HG02885 (cell line): ENCODE data around the gene PPP1R3G.
"Not testable (repeated sequence)": the region's sequence is repeated elsewhere in the genome, so short reads cannot be mapped to it uniquely, and the experiment has no call there.

Experiments
- ATAC-seq: cut with Tn5 transposase; IDR thresholded peaks from one replicate; pipeline ENCODE4 v1.9.1; 2021; ENCODE audit warnings: mild to moderate bottlenecking; ENCODE audit not compliant: unreplicated experiment, poor library complexity

Gene PPP1R3G

DNA sequence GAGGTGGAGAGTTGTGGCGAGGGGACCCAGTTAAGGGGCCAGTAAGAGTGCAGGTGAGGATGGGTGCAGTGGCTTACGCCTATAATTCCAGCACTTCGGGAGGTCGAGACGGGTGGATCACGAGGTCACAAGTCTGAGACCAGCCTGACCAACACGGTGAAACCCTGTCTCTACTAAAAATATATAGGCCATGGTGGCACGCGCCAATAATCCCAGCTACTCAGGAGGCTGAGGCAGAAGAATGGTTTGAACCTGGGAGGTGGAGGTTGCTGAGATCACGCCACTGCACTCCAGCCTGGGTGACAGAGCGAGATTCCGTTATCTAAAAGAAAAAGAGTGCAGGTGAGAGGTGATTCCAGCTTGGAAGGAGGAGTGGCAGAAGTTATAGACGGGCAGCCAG, 28.0 kb downstream of the PPP1R3G start:
- ATAC-seq, result no peak

DNA sequence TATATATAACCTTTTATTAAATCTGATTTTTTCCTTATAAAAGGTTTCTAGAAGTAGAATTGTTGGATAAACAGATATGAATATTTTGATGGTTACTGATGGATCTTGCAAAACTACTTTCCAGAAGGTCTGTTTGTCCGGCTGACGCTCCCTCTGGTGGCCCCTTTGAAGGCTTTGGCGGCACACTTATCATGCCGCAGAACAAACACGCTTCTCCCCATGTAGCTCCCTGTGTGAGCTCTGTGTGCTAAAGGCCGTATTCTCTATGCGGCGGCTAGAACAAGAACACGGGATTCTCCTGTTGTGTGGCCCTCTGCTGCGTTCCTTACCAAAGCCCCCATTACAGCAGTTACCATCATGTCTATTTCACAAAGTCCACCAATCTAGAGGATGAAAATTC, 30.0 kb downstream of the PPP1R3G start:
- ATAC-seq, result no peak

DNA sequence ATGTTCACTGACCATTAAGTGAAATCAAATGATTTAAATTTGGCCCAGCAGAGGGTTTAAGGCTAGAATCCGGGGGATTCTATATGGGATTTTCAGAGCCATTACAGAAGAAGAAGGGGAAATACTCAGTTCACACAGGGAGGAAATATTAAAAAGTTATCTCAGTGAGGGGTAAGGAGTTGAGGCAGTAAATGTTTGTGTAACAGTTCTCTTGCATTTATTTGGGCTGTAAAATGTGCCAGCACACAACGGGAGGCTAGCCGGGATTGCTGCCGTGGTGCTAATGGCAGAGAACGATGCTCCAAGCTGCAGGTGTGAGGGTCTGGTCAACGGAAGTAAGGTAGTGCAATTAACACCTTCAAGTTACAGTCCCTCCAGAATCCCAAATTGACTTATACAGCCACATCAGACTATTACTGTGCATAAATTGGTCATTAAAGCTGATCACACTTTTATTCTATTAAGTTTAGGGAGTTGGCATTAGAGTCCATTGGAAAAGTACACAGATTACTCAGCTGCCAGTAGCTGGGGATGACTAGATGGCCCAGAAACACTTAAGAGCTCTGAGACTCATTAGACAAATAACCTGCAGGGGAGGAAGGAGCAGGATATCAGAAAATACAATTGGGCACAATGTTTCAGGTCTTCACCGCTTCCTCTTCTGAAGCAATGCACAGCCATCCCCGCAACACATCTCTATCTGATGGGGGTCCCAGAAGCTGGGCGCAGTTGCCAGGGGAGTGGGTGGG, 31.3 kb downstream of the PPP1R3G start:
- ATAC-seq, result no peak

DNA sequence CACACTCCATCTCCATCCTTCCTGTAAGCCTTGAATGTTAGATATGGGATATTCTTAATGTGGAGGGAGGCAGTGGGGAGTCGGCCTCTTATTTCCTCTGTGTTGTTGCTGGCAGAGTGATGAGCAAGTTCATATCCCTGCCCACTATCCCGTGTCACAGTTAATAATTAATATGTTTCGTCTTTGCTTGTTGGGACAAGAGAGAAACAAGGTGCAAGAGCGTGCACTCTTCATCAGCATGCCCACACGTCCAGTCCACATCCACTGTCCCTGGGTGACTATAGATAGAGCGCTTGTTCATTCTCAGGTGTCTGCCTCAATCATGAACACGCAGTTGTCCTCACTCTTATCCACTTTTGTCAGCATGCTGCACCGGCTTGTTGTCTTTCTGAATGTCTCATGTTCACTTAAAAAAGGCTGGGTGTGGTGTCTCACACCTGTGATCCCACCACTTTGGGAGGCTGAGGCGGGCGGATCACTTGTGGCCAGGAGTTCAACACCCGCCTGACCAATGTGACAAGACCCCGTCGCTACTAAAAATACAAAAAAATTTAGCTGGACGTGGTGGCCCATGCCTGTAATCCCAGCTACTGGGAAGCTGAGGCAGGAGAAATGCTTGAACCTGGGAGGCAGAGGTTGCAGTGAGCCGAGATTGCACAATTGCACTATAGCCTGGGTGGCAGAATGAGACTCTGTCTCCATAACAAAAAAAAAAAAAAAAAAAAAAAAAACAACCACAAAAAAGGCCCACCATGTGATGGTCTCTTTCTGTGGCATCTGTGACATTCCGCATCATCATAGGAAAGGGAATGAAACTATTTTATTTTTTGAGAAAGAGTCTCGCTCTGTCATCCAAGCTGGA, 34.2 kb downstream of the PPP1R3G start:
- ATAC-seq, result no peak

DNA sequence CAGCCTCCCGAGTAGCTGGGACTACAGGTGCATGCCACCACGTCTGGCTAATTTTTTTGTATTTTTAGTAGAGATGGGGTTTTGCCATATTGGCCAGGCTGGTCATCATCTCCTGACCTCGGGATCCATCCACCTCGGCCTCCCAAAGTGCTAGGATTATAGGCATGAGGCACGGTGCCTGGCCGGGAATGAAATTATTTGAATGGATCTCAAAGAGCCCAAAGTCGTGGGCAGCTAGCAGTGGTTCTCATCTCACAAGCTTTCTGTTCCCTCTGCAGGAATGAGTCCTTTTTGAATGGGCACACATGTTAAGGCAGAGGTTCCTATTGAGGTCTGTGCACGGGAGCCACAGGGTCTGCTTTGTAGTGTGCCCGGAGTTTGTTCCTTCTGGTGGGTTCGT, 34.9 kb downstream of the PPP1R3G start:
- no peak for ATAC-seq

DNA sequence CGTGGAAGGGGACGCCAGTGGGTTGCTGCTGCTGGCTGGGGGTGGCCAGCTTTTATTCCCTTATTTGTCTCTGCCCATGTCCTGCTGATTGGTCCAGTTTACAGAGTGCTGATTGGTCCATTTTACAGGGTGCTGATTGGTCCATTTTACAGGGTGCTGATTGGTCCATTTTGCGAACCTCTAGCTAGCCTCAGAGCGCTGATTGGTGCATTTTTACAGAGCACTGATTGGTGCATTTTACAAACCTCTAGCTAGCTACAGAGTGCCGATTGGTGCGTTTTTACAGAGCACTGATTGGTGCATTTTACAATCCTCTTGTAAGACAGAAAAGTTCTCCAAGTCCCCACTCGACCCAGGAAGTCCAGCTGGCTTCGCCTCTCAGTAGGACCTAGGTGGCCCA, 35.4 kb downstream of the PPP1R3G start:
- not testable (repeated sequence) for ATAC-seq

DNA sequence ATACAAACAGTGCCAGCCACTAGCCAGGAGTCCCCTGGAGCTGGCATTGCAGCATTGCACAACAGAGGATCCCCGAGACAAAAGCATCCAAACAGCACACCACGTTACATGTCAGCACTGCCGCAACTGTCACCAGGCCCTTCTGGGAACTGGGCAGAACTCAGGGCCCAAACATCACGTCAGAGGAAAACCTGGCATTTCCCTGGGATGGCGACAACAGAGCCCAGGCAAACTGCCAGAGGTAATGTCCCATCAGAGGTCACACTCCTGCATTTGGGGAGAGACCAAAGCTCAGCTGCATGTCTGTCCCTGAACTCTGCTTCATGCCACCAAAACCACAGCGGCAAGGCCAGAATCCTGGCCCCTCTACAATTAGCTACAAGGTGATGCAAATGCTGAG, 36.3 kb downstream of the PPP1R3G start:
- ATAC-seq, result no peak

DNA sequence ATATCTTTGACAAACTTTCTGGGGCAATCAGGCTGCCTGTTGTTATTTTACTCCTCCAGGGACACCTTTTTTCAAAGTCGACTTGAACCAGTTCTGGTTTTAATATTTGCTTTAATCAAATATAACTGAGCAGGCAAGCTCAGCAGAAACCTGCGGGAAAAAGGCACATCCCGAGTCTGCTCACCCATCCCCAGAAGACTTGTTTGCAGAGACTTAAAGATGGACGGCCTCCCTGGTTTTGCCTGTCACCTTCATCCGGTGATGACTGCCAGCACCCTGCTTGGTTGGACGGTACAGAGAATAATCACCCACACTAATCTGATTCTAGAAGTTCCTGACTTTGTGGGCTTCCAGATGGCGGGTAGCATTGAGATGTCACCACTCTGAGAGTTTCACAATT, 36.8 kb downstream of the PPP1R3G start:
- no peak for ATAC-seq

DNA sequence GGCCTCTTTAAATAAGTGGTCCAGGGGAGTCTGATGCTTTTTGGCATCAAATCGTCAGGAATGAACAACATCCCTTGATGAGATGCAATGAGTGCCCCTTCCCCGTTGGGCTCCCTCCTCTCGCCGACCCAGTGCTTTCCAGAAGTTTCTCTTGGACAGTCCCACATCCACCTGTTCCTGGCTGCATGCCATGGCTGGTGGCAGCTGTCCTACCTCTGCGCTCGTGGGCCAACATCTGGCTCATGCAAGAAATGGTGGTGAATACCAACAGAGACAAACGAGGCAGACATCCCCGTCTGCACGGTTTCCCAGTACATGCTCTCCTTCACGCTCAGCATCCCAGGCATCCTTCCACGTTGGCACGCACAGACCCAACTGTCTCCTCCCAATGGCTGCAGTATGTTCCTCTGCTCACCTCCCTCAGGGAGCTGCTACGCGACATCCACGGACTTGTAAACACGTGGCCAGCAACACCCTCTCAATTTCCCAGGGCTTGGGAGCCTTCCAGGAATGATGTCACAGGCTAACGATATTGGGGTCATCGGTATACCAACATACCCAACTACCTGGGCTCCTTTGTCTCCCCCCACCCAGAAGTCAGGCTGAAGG, 37.5 kb downstream of the PPP1R3G start:
- no peak for ATAC-seq

DNA sequence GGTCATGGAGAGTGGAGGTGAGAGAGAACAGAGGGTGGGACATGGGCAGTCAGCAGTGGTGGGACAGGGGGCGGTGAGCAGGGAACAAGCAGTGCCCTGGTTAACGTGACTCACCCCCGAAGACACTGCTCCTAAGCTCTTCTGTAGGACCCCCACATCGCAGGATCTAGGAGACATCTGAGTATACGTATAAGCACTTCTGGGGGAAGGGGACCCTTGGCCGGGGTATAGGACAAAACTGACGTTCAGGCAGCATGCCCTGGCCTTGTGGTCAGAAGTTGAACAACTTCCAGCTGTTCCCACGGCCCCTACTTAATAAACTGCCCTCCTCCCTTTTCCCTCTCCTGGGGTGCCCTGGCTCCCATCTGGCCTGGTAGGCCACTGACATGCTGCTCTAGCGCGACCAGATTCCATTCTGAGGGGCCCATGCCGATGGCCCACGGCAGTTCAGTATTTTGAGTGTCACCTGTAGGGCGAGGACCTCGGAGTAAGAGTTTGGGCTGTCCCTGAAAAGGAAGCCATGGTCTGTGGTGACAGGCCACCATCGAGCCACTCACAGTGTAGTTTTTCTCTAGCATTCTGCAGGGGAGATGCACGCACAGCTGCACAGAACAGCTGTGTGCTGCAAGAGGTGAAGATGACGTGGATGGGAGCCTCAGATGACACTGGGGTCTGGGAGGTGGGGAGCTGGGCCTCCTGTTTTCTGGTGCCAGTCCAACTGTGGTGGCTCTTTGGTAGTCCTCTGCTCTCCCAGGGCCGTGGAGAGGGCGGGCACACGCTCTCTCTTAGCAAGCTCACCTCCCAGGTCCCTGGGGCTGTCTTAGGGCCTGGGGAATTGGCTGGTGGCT, 38.4 kb downstream of the PPP1R3G start:
- no peak for ATAC-seq

DNA sequence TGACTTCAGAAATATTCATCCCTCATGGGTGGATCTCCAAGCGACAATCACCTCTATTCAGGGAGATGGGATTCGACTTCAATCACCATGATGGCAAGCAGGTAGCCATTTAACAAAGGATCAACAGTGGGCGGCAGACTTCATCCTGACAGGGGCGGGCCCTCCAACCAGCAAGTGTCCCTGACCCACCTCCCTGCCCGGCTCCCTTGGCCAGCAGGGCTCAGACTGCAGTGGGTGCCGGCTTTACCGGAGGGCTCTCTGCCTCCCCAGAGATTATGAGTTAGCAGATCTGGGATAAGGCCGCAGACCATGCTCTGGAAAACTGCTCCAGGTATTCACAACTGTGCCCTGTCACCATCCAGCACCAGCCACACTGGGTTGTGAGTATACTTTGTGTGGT, 39.4 kb downstream of the PPP1R3G start:
- no peak for ATAC-seq

DNA sequence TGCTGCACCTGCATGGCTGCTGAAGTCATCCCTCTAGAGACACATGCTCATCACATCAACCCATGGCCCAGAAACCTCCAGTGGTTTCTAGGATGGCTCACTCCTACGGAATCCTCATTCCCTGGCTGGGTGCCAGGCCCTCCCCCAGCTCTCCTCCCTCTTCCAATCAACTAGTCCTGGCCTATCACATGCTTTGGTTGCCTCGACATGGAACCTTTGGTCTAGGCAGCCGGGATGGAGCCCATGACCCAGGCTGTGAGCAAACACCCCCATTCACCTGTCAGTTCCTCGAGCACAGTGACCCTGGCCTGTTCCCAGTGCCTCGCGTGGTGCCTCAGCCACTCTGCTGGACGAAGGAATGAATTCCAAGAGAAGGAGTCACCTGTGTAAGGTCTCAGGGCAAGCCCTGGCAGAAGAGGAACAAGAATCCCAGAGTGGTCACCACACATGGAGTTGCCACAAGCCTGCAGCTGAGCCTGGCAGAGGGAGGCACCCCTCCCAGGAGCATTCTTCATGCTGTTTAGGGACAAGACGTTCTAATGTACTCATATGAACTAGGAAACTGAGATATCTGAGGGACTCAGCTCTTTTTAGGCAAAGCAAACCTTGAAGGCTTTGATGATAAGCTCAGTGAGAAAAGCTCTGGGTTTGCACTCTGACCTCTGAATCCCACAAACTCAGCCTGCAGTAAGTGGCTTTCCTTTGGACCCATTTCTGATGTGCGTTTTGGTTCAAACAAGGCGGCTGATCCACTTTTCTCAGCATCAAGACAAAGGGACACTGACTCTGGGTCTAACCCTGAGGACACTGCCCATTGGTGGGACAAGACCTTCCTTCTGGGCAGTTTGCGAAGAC, 40.2 kb downstream of the PPP1R3G start:
- ATAC-seq, result no peak

DNA sequence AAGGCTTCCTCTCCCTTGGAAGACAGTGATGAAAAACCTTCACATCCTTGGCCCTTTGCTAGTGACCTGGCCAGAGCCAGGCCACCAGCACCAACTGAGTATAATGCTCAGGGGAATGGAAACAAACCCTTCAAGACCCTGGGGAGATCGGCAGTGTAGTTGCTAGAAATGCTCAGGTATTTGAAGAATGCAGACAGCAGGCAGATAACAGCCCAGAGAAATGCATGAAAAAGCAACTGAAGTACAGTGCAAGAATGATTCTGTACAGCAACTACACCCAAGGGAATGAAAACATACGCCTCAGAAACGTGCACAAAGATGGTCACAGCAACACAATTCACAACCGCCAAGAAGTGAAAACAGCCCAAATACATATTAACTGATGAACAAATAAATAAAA, 41.1 kb downstream of the PPP1R3G start:
- ATAC-seq, result no peak

DNA sequence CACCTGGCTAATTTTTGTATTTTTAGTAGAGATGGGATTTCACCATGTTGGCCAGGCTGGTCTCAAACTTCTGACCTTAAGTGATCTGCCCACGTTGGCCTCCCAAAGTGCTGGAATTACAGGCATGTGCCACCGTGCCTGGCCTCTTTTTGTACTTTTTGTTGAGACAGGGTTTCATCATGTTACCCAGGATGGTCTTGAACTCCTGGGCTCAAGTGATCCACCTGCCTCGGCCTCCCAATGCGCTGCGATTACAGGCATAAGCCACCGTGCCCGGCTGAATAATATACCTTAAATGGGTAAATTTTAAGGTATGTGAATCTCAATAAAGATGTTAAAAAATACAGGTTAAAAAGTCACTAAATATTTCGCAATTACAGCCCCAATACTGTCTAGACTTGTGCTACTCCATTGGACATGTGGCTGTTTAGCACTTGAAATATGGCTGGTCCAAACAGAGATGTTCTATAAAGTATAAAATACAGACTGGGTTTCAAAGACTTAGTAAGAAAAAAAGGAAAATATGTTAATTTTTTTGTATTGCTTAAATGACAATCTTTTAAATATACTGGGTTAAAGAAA, 42.1 kb downstream of the PPP1R3G start:
- no peak for ATAC-seq

DNA sequence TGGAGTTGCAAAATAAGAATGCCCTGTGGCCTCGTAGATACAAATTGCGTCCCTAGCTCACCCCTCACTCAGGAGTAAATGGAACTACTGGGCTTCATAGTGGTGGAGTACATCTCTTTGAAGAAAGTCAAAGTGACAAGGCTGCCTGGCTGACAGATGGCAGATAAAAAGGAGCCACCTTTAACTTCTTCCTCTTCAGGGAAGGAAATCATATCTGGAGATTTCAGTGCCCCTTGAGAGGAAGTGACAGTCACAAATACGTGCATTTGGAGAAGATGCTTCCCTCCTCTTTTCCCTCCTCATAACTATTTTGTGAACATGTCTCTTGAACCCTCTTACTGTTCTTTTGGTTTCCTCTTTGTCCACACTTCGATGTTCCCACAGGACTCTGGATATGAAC, 43.2 kb downstream of the PPP1R3G start:
- ATAC-seq, result no peak

DNA sequence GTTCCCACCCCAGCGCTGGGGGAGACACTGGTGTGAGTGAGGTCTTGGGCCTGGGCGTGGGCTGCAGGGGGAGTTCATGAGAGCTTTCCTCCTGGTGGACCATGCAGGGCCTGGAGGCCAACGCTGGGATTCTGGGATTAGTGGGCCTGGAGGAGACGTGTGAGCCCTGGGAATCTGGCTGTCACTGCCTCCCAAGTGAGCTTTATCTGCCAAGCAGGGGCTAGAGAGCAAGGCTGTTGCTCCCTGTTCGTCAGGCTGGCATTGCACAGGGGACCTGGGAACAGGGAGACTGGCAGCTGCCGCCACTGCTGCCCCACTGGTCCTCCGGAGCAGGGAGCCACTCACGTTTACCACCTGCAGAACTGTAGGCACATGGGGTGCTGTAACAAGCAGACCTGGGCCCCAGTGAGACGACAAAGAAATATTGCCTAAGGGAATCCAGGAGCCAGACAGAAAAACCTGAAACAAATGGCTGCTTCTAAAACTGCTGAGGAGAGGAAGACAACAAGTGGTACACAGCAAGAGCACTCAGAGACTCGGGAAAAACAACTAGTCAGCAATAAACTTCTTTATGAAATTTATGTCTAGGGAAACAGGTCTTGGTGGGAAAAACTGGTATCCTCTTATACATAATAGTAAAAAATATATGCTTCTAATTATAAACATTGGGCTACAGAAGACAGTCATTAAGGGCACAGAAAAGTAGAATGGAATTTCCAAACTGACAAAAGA, 45.2 kb downstream of the PPP1R3G start:
- ATAC-seq, result no peak

DNA sequence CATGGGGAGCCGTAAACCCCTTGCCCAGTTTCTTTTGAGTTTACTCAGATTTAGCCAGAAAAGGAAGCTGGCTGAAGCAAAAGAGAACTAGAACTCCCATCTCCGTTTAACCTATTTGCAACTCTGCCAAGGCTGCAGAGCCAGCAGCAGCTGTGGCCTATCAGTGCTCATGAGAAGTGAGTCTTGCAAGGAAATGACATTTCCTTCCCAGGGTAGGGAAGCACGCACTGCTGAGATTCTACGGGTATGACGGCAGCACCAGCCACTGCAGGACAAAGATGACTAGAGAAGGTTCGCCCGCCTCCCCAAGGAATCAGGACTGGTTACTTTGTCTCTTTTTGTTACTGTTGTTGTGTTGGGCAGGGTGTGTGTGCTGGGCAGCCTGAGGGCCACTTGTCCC, 47.6 kb downstream of the PPP1R3G start:
- ATAC-seq, result peak; percentile 90

DNA sequence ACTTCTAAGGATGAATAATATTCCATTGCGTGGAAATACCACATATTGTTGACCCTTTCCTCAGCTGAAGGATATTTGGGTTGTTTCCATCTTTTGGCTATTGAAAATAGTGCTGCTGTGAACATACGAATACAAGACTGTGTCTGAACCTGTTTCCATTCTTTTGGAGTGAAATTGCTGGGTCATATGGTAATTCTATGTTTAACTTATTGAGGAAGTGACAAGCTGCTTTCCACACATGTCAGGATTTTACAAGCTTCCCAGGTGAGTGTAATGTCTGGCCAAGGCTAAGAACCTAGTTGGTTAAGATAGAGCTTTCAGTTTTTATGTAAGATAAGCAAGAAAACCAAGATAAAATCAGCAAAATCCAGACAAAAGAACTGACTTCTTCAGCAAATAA, 48.8 kb downstream of the PPP1R3G start:
- ATAC-seq, result no peak
